ENCODE data around the gene ITSN2. TPM values are rescaled to one million over a fixed set of nuclear protein-coding genes. Genes with fewer than 3 reads are reported as not detected.
"Not testable (repeated sequence)": the region's sequence is repeated elsewhere in the genome, so short reads cannot be mapped to it uniquely, and the experiment has no call there.

ITSN2 gene
- total RNA-seq, 2 donors from 2014 or later, result 45.6 to 64.6 TPM

- no peak overlapping the region for H3K4me3 Mint-ChIP-seq
- no peaks in the 10 kb centered on the region for H3K9me3 Mint-ChIP-seq
- ATAC-seq (replicated peaks), result no peak
- no peaks in the 10 kb centered on the region for H3K27me3 Mint-ChIP-seq
- peaks cover 5% of the 10 kb centered on the region for H3K36me3 Mint-ChIP-seq (ENCODE audit: low read depth)
- H3K4me1 Mint-ChIP-seq, result peaks cover 47% of the 10 kb centered on the region
- no peak overlapping the region for H3K27ac Mint-ChIP-seq
These were observed 7.0 kb downstream of the ITSN2 start for GRCh38 chr2:24353364-24353763.

- no peak for ATAC-seq (replicated peaks)
- Mint-ChIP-seq H3K9me3 (no peaks in the 10 kb centered on the region), H3K27me3 (no peaks in the 10 kb centered on the region), H3K4me1 (peaks cover 47% of the 10 kb centered on the region), H3K36me3 (ENCODE audit: low read depth) (peaks cover 5% of the 10 kb centered on the region), H3K4me3 (no peak overlapping the region), H3K27ac (no peak overlapping the region)
These were observed 7.7 kb downstream of the ITSN2 start for GRCh38 chr2:24352664-24353063.

GRCh38 chr2:24351981-24352380 lies 8.4 kb downstream of the ITSN2 start:
- Mint-ChIP-seq H3K9me3 (no peaks in the 10 kb centered on the region), H3K27ac (no peak overlapping the region), H3K27me3 (no peaks in the 10 kb centered on the region), H3K4me3 (no peak overlapping the region), H3K36me3 (ENCODE audit: low read depth) (peaks cover 2% of the 10 kb centered on the region), H3K4me1 (peaks cover 44% of the 10 kb centered on the region)
- ATAC-seq (replicated peaks), result no peak

- no peak overlapping the region for H3K4me3 Mint-ChIP-seq
- peaks cover 42% of the 10 kb centered on the region for H3K4me1 Mint-ChIP-seq
- no peak overlapping the region for H3K27ac Mint-ChIP-seq
- H3K36me3 Mint-ChIP-seq (ENCODE audit: low read depth), result no peaks in the 10 kb centered on the region
- no peaks in the 10 kb centered on the region for H3K27me3 Mint-ChIP-seq
- no peaks in the 10 kb centered on the region for H3K9me3 Mint-ChIP-seq
- no peak for ATAC-seq (replicated peaks)
These were observed 8.8 kb downstream of the ITSN2 start for GRCh38 chr2:24351627-24351938.

- Mint-ChIP-seq H3K4me3 (no peak overlapping the region), H3K27ac (no peak overlapping the region), H3K4me1 (peaks cover 43% of the 10 kb centered on the region), H3K27me3 (no peaks in the 10 kb centered on the region), H3K9me3 (no peaks in the 10 kb centered on the region), H3K36me3 (ENCODE audit: low read depth) (no peaks in the 10 kb centered on the region)
- ATAC-seq (replicated peaks), result no peak
These were observed 9.3 kb downstream of the ITSN2 start for GRCh38 chr2:24350826-24351626.

- Mint-ChIP-seq H3K4me1 (peaks cover 35% of the 10 kb centered on the region), H3K27ac (no peak overlapping the region), H3K9me3 (no peaks in the 10 kb centered on the region), H3K4me3 (no peak overlapping the region), H3K27me3 (no peaks in the 10 kb centered on the region), H3K36me3 (ENCODE audit: low read depth) (no peaks in the 10 kb centered on the region)
- ATAC-seq (replicated peaks), result no peak
These were observed 11.2 kb downstream of the ITSN2 start for GRCh38 chr2:24349097-24349496.

- ATAC-seq (replicated peaks), result no peak
- Mint-ChIP-seq H3K36me3 (ENCODE audit: low read depth) (no peaks in the 10 kb centered on the region), H3K4me3 (no peak overlapping the region), H3K9me3 (no peaks in the 10 kb centered on the region), H3K4me1 (peaks cover 47% of the 10 kb centered on the region), H3K27ac (no peak overlapping the region), H3K27me3 (no peaks in the 10 kb centered on the region)
These were observed 14.4 kb downstream of the ITSN2 start for GRCh38 chr2:24345937-24346336.

- Mint-ChIP-seq H3K4me1 (peaks cover 52% of the 10 kb centered on the region), H3K27me3 (no peaks in the 10 kb centered on the region), H3K9me3 (no peaks in the 10 kb centered on the region), H3K36me3 (ENCODE audit: low read depth) (no peaks in the 10 kb centered on the region), H3K27ac (no peak overlapping the region), H3K4me3 (no peak overlapping the region)
- no peak for ATAC-seq (replicated peaks)
These were observed 17.0 kb downstream of the ITSN2 start for GRCh38 chr2:24343225-24343882.

- Mint-ChIP-seq H3K36me3 (ENCODE audit: low read depth) (no peaks in the 10 kb centered on the region), H3K4me1 (peaks cover 52% of the 10 kb centered on the region), H3K27ac (peak overlapping the region; percentile 18), H3K27me3 (no peaks in the 10 kb centered on the region), H3K4me3 (peak overlapping the region; percentile 23), H3K9me3 (no peaks in the 10 kb centered on the region)
- peak; percentile 71 for ATAC-seq (replicated peaks)
These were observed 18.0 kb downstream of the ITSN2 start for GRCh38 chr2:24342110-24342910.

- Mint-ChIP-seq H3K27me3 (no peaks in the 10 kb centered on the region), H3K4me3 (no peak overlapping the region), H3K4me1 (peaks cover 54% of the 10 kb centered on the region), H3K9me3 (no peaks in the 10 kb centered on the region), H3K36me3 (ENCODE audit: low read depth) (no peaks in the 10 kb centered on the region), H3K27ac (peak overlapping the region; percentile 35)
- no peak for ATAC-seq (replicated peaks)
These were observed 20.5 kb downstream of the ITSN2 start for GRCh38 chr2:24339856-24340262.

- H3K9me3 Mint-ChIP-seq; H3K27me3 Mint-ChIP-seq; H3K4me3 Mint-ChIP-seq; H3K36me3 Mint-ChIP-seq (ENCODE audit: low read depth); ATAC-seq (replicated peaks): not testable (repeated sequence)
- Mint-ChIP-seq H3K27ac (peak overlapping the region; percentile 35), H3K4me1 (peaks cover 58% of the 10 kb centered on the region)
These were observed 21.2 kb downstream of the ITSN2 start for GRCh38 chr2:24339098-24339497.

GRCh38 chr2:24337890-24338289 lies 22.4 kb downstream of the ITSN2 start:
- Mint-ChIP-seq H3K4me3 (no peak overlapping the region), H3K4me1 (peaks cover 59% of the 10 kb centered on the region), H3K27me3 (no peaks in the 10 kb centered on the region), H3K36me3 (ENCODE audit: low read depth) (no peaks in the 10 kb centered on the region), H3K27ac (peak overlapping the region; percentile 35), H3K9me3 (no peaks in the 10 kb centered on the region)
- ATAC-seq (replicated peaks), result no peak

- Mint-ChIP-seq H3K36me3 (ENCODE audit: low read depth) (no peaks in the 10 kb centered on the region), H3K4me1 (peaks cover 50% of the 10 kb centered on the region), H3K9me3 (no peaks in the 10 kb centered on the region), H3K27ac (peak overlapping the region; percentile 50), H3K4me3 (no peak overlapping the region), H3K27me3 (no peaks in the 10 kb centered on the region)
- no peak for ATAC-seq (replicated peaks)
These were observed 23.5 kb downstream of the ITSN2 start for GRCh38 chr2:24336811-24337210.

GRCh38 chr2:24334245-24334633 lies 26.1 kb downstream of the ITSN2 start:
- Mint-ChIP-seq H3K4me1 (peaks cover 36% of the 10 kb centered on the region), H3K4me3 (no peak overlapping the region), H3K9me3 (no peaks in the 10 kb centered on the region), H3K36me3 (ENCODE audit: low read depth) (no peaks in the 10 kb centered on the region), H3K27ac (no peak overlapping the region), H3K27me3 (no peaks in the 10 kb centered on the region)
- ATAC-seq (replicated peaks), result no peak

Data from activated T-helper 17 cell treated with anti-CD3 and anti-CD28 coated beads, Interleukin-2, amount 50 U/mL, for 72 hours (primary cell).